IPS-18c (cell line): ENCODE data around the gene KPNA3.
"Not testable (repeated sequence)": the region's sequence is repeated elsewhere in the genome, so short reads cannot be mapped to it uniquely, and the experiment has no call there.

Experiments
- H3K4me3 ChIP-seq: 2 replicates; pipeline ENCODE4 v1.7.0; 2013; ENCODE audit warnings: low read depth, mild to moderate bottlenecking, low read length, moderate library complexity; ENCODE audit not compliant: insufficient read depth
- H3K9me3 ChIP-seq: one replicate; pipeline ENCODE4 v1.6.1; 2013; ENCODE audit warnings: mild to moderate bottlenecking, low read length, moderate library complexity; ENCODE audit not compliant: control insufficient read depth, insufficient read depth

KPNA3 gene

DNA sequence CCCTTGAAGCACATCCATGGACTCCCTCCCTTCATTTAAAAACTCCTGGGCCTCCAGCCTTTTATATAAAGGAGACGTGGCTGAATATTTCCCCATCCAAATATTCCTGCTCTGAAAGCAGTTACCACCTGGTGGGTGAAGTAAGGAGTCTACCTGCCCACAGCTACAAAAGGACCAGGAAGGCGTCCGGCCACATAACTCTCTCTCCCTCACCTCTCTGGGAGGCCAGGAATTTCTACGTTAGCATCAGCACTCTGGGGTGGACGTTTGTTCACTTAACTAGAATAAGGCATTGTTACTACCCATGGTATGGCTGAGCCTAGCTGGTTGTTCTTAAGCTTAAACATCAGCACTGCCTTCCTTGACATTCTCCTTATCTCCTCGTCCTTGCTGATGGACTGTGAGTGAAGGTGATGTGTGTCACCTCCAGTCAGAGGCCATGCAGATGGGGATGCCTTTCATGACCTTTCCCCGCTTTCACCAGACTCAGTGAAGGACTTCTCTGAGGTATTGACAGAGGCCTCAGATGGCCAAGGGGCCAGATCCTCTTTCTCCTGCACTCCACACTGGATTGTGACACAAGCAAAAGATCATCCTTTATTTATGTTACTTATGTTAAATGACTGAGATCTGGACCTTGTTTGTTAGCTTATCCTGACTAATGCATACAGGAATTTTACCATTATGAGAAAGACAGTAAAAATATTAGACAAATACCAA is 22.2 kb upstream of the KPNA3 start:
- Histone ChIP-seq H3K4me3 (no peak overlapping the region), H3K9me3 (no peaks in the 10 kb centered on the region)

DNA sequence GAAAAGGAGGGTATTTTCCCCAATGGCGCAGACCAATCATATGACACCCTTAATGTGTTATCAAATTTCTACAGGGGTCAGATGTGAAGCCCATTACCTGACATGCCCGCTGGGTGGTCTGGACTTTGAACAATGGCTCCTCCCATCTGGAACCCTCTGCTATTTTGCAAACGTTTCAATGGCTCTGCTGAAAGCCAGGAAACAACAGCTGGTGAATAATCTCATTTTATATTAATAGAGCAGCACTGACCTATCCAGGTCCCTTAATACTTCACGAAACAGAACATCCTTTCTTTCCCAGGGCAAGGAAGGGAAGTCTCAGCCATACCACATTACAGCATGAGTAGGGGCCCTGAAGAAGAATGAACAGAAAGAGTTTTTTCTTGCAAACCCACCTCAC is 20.3 kb upstream of the KPNA3 start:
- Histone ChIP-seq H3K9me3 (no peaks in the 10 kb centered on the region), H3K4me3 (no peak overlapping the region)

DNA sequence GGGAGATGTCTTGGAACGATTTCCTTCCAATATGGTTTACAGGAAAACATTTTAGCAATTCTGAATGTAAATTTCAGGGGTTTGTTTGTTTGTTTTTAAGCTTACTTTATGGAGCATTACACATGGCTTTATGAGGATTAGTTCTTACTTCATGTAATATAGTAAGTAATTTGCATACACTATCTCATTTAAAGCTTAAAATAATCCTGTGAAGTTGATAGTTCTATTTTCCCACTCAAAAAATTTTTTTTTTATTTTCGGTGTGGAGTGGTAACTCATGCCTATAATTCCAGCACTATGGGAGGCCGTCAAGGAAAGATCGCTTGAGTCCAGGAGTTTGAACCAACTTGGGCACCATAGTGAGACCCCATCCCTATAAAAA is 19.0 kb upstream of the KPNA3 start:
- Histone ChIP-seq H3K4me3 (no peak overlapping the region), H3K9me3 (no peaks in the 10 kb centered on the region)

DNA sequence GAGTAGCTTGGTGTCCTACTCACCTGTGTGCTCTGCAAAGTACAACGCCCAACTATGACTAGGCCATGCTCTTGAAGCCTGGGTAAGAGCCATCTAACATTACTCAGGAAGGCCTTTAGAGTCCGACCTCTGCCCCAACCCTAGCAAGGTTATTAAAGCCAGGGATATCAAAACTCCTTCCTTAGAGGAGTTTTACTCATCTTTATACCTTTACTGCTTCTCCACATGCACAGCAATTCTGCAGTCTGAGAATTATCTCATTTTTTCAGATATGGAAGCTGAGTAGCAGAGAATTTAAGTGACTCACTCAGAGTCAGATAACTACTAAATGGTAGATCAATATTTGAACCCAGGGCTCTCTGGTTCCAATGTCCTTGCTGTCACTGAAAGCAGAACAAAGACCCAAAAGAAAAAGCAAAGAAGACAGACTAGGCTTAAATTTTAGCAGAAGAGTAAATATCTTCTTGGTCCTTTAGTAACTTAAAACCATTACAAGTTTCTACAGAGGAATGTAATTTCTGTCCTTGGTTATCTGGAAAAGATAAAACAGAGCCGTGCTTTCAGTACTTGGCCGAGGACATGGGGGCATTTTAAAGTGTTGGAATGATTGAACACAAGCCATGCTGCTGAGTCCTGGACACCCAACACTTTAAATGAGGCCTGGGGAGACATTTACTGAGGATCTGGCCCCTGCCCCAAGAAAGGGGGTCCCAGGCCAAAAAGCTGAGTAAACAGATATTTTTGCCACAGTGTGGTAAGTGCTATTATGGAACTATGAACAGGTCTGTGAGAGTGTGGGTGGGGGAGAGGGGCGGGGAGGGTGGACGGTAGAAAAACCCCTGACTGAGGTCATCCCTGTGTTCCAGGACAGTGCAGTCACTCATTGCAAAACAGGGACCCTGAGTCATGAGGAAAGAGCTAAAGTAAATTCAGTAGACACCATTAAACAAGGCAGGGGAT is 18.4 kb upstream of the KPNA3 start:
- no peak overlapping the region for H3K4me3 ChIP-seq
- H3K9me3 ChIP-seq = no peaks in the 10 kb centered on the region

DNA sequence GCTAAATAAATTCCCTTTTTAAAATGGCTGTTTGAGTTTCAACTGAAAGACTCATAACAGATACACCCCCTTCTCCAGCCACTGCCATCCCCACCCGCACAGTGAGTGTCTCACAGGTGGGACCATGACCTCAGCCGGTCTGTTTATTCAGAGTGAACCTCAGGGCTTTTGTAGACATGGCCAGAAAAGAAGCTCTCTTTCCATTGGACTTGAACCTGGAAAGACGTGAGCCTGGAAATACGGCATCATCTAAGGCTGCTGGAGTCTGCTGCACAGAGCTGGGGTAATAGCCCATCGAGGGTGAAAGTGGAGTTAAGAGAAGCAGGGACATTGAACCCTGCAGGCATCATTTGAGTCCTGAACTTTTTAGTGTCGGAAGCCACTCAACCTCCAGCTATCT is 15.2 kb upstream of the KPNA3 start:
- H3K4me3 ChIP-seq = no peak overlapping the region
- no peaks in the 10 kb centered on the region for H3K9me3 ChIP-seq

DNA sequence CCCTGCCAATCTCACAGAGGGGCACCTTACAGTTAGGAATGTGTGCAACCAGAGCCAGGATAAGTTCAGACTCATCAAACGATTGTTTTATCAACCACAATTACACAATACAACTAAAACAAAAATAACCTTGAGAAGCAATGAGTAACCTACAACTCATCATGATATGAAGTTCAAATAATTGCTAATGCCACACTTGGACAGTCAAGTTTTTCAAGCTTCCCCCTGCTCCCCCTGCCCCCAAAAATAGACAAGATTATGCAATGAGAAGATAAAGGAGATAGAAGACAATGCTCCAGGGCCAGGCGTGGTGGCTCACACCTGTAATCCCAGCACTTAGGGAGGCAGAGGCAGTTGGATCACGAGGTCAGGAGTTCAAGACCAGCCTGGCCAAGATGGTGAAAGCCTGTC is 13.6 kb upstream of the KPNA3 start:
- no peaks in the 10 kb centered on the region for H3K9me3 ChIP-seq
- no peak overlapping the region for H3K4me3 ChIP-seq

DNA sequence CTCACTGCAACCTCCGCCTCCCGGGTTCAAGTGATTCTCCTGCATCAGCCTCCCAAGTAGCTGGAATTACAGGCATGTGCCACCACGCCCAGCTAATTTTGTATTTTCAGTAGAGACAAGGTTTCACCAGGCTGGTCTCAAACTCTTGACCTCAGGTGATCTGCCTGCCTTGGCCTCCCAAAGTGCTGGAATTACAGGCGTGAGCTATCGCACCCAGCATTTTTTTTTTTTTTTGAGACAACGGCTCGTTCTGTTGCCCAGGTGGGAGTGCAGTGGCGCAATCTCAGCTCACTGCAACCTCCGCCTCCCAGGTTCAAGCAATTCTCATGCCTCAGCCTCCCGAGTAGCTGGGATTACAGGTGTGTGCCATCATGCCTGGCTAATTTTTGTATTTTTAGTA is 10.6 kb upstream of the KPNA3 start:
- H3K9me3 ChIP-seq, H3K4me3 ChIP-seq: not testable (repeated sequence)

DNA sequence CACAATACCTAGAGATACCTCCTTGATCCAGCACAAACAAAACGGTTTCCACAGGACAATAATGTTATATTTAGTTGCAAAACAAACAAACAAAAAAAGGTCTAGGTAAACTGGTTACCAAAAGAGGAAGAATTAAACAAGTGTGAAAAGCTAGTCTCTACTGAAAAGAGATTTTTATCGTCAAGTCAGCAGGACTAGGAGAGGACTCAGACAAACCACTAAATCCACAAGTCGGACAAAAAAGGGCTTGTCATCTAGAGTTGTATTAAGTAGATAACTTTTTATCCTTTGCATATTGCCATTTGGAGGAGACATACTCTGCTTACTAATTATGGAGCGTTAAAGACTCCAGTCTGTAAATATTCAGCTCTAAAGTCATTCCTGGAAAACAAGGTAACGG is 9.9 kb upstream of the KPNA3 start:
- H3K9me3 ChIP-seq = no peaks in the 10 kb centered on the region
- no peak overlapping the region for H3K4me3 ChIP-seq

DNA sequence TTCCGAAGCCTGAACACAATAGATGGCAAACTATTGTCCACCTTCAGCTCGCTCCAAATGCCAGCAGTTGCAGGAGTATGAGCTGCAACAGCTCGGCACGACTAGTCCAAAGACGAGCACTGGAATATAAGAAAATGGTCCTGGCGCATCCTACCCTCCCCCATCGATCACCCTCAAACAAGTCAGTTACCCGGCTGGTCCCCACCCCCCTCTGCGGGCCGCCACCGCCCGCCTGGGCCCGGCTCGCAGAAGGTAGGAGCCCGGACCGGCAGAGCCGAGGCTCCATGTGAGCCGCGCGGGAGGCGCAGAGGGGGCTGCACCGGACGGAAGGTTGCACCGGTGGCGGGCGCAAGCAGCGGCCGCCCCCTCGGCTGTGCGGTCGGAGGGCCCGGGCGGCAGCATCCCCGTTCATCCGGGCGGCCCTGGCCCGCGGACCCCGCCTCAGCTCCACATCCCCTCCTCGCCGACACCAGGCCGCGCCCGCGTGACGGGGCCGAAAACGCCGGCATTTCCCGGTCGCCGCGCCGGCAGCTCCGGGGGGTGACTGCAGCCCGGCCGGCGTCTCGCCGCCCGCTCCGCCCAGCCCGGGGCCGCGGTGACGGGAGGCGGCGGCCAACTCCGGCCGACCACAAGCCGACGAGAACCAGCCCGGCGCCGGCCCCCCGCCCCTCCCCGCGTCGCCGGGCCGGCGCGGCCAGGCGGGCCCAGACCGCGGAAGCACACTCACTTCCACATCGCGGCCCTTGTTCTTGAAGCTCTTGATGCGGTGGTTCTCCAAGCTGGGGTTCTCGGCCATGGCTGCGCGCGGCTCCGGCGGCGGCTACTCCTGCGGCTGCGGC is 552 bp downstream of the KPNA3 start:
- peak overlapping the region; percentile 93 for H3K4me3 ChIP-seq

DNA sequence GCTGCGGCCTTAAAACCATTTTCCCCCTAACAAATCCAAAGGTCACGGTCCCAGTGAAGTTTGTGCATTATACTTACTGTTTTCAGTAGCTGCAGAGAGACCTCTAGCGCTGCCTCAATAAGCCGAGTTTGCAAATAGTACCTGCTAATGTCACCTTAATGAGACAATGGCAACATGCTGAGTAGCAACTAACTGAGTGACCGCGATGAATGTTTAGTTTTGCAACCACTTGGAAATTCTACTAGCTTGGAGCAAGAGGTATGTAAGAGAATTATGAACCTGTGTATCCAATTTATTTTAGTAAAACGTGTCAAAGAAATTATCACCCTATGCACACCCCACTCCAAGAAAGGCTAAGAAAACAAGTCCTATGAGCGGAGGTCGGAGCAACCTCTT is 1.2 kb downstream of the KPNA3 start:
- Histone ChIP-seq H3K4me3 (peak overlapping the region; percentile 93), H3K9me3 (no peaks in the 10 kb centered on the region)

More for the DNA sequence above, 552 bp downstream of the KPNA3 start:
- H3K9me3 ChIP-seq = no peaks in the 10 kb centered on the region

DNA sequence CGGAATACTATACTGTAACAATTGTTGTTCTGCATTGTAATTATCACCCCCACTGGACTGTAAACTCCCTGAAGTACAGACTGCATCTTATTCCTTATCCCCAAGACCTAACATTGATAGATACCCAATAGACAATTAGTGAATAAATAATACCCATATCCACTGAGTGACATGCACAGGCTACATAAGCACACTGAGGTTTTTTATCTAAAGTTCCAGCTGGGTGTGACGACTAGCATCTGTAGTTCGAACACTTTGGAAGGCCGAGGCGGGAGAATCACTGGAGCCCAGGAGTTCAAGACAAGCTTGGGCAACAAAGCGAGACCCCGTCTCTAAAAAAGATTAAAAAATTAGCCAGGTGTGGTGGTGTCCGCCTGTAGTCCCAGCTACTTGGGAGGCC is 2.5 kb downstream of the KPNA3 start:
- Histone ChIP-seq H3K9me3 (no peaks in the 10 kb centered on the region), H3K4me3 (no peak overlapping the region; the same call in 1 of the 2 replicates)

DNA sequence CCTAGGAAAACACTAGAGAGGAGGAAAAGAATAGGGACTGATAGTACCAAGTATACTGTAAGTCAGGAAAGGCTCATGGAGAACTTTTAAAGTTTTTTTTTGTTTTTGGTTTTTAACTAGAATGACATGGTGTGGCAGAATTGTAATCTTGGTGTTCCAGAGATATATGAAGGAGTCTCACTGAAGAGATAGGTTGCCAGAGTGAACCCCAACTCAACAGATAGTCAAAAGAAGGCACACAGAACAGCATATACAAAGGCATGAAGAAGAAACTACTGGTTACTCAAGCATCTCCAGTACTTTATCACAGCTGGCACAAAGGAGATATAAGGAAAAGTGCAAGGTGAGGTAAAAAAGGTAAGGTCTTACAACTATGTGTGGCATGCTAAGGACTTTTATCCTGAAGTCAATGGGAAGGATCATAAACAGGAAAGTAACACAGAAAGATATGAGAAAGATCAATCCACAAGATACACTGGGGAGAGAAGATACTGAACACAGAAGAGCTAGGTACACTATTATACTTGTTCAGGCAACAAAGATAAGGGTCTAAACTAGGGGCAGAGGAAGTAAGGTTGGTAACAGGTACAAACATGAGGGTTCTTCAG is 6.0 kb downstream of the KPNA3 start:
- Histone ChIP-seq H3K4me3 (no peak overlapping the region), H3K9me3 (no peaks in the 10 kb centered on the region)

DNA sequence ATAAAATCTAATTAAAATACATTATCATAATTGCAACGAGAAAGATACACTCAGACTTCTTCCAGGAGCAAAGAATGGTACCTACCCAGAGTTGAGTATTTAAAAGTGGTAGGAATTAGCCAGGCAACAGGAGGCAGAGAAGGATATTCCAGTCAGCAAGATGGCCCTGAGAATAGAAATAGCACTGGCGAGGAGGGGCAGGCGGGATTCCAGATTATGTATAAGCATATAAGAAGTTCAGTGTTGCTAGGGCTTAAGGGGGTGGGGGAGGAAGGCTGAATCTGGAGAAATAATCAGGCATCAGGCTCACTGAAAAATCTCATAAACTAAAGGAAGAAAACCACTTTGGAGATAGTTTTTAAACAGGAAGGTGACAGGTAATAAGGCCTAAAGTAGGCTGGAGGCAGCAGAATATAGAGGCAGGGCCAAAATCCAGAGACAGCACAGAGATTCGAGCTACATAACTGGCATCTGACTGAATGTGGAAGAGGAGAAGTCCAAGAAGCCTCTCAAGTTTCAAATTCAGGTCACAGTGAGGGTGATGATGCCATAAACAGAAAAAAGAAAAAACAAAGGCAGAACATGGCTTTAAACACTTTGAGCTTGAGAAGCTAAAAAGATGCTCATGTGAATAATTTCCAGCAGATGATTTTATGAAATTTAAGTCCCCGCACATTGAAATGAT is 7.5 kb downstream of the KPNA3 start:
- H3K9me3 ChIP-seq = no peaks in the 10 kb centered on the region
- H3K4me3 ChIP-seq = no peak overlapping the region

DNA sequence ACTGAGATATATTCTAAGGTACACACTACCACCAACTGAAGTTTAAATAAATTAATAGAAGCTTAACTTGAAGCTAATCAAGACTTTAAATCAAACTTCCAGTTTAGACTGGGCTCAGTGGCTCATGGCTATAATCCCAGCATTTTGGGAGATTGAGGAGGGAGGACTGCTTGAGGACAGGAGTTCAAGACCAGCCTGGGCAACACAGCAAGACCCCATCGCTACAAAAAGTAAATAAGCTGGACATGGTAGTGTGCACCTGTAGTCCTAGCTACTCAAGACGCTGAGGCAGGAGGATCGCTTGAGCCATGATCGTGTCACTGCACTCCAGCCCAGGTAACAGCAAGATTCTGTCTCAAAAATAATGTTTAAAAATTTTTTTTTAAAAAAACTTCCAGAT is 8.6 kb downstream of the KPNA3 start:
- no peaks in the 10 kb centered on the region for H3K9me3 ChIP-seq

DNA sequence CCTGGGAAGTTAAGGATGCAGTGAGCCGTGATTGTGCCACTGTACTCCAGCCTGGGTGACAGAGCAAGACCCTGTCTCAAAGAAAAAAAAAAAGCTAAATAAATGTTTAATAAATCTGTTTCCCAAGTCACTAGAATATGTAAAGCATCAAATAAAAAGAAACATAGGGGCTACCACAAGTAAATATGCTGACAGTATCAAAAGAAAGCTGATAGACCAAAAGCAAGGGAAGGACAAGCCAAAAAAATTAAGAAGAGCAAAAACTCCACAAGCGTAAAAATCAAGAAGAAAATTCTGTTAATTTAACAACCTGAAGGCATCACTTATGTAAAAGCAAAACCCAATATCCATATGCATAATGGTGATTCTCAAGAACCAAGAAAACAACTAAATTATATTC is 9.7 kb downstream of the KPNA3 start:
- Histone ChIP-seq H3K9me3 (no peaks in the 10 kb centered on the region), H3K4me3 (no peak overlapping the region)

More for the DNA sequence above, 8.6 kb downstream of the KPNA3 start:
- no peak overlapping the region for H3K4me3 ChIP-seq

DNA sequence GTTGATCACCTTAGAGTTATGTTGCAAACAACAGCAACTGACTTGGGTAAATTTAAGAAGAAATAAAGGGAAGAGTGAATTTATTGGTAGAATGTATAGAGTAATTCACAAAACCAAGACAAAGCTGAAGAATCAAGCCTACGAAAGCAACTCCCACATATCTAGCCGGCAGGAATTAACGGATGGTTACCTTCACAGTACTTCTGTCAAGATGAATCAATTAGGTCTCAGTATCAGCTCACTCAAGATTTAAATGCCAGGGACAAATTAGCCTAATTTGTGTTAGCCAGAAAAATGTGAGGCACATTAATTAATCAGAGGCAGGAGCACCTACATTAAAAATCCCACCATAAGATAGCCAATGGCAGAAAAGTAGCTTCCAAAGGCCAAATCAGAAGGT is 10.7 kb downstream of the KPNA3 start:
- H3K9me3 ChIP-seq = no peaks in the 10 kb centered on the region
- no peak overlapping the region for H3K4me3 ChIP-seq

DNA sequence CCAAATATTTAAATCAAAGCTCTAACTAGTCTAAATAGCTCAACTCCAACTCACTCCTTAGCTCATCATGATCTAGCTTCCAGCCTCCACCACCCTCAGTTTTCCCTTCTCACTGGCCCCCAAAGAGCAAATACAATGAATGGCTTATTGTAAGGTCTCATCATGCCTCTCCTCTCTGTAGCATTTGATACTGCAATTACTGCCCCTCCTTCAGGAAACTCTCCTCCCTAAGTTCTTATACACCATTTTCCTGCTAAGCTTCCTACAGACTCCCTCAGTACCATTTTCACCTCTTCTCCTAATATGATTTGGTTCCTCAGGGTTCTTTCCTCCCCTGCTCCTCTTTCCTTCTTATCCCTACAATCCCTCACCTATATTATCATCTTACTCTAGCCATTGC is 12.8 kb downstream of the KPNA3 start:
- Histone ChIP-seq H3K9me3 (no peaks in the 10 kb centered on the region), H3K4me3 (no peak overlapping the region)
